Measurements from ENCODE around the gene GLG1. TPM values are rescaled to one million over a fixed set of nuclear protein-coding genes. Genes with fewer than 3 reads are reported as not detected.
A peak's percentile ranks its signal among the peaks of the same experiment; 100 is the strongest.

Gene GLG1
- total and polyA plus RNA-seq, 2 donors (not counting 3 experiments of a cell fraction or from before 2014, with no cell fraction given) = 86.3 to 165 TPM

GRCh38 chr16:74617206-74617788 is 10.4 kb upstream of the GLG1 start:
- Histone ChIP-seq H3K4me3 (replicated peaks in 1 of 3; ENCODE audit: insufficient read depth in 1 of 3, low read depth in 1 of 3, low read length in 3 of 3) (no peak overlapping the region), H3K36me3 (ENCODE audit: control insufficient read depth in 2 of 2, extremely low read depth in 1 of 2, insufficient read depth in 2 of 2, low read length in 2 of 2) (peaks cover 0 to 3% of the 10 kb centered on the region in 2 experiments), H3K4me1 (ENCODE audit: control insufficient read depth, extremely low read depth, insufficient read depth, low read length) (no peaks in the 10 kb centered on the region), H3K9ac (replicated peaks; ENCODE audit: extremely low read depth, insufficient read depth, low read length) (no peak overlapping the region), H4K20me1 (replicated peaks; ENCODE audit: control insufficient read depth, extremely low read depth, insufficient read depth, low read length) (no peaks in the 10 kb centered on the region), H3K27me3 (ENCODE audit: control insufficient read depth in 2 of 2, insufficient read depth in 2 of 2, low read length in 2 of 2) (no peaks in the 10 kb centered on the region), H3K9me1 (replicated peaks; ENCODE audit: control insufficient read depth, extremely low read depth, insufficient read depth, low read length) (no peaks in the 10 kb centered on the region), H3K79me2 (ENCODE audit: control insufficient read depth, insufficient read depth, low read length) (no peaks in the 10 kb centered on the region), H3K9me3 (replicated peaks; ENCODE audit: control insufficient read depth, insufficient read depth, low read length) (no peaks in the 10 kb centered on the region), H3K4me2 (ENCODE audit: insufficient read depth, low read length) (no peak overlapping the region), H2AFZ (ENCODE audit: low read depth, low read length) (no peak overlapping the region), H3K27ac (ENCODE audit: insufficient read depth, low read depth, low read length) (no peak overlapping the region)
- peak; percentile 48 for DNase-seq (ENCODE audit: low read depth, low spot score)
- intact Hi-C loops (cut with micrococcal nuclease) = no loop called here
- TF ChIP-seq POLR2A (IDR thresholded peaks at IDR 0.05; ENCODE audit: low read depth, low read length) (no peak), POLR2AphosphoS5 (IDR thresholded peaks at IDR 0.05; ENCODE audit: insufficient read depth, low read depth, low read length) (no peak), MYC (IDR thresholded peaks at IDR 0.05; ENCODE audit: low read depth, low read length) (no peak), GATA2 (IDR thresholded peaks at IDR 0.05; ENCODE audit: insufficient read depth, insufficient read length, low read depth, low read length) (no peak), CTCF (IDR thresholded peaks at IDR 0.05; ENCODE audit: extremely low read depth in 1 of 2, insufficient read depth in 1 of 2, low read depth in 1 of 2, low read length in 2 of 2) (no peak), MAX (IDR thresholded peaks at IDR 0.05; ENCODE audit: insufficient read depth, insufficient read length) (no peak), EZH2 (IDR thresholded peaks at IDR 0.05; ENCODE audit: borderline replicate concordance, low read depth, low read length, severe bottlenecking) (no peak), JUN (IDR thresholded peaks at IDR 0.05; ENCODE audit: borderline replicate concordance, insufficient read depth, insufficient read length, low read depth) (no peak)
- dilution Hi-C loops (cut with MboI; ENCODE audit: extremely low pct_ligation_motif_present, low sequenced_read_pairs) = no loop called here
- CTCF ChIA-PET = interaction anchor here (1.1 kb wide), 1 partner anchor 34 kb away, joined by 3 read pairs; no protein-coding TSS in a partner anchor
- no peak for FAIRE-seq
- POLR2A ChIA-PET = interaction anchor here (0.7 to 1.2 kb wide), 2 partner anchors 10 to 179 kb away, joined by 3 to 5 read pairs; partner anchors contain the start of gene GLG1
- BruUV-seq (replicated peaks) = no TSS peak

All from endothelial cell of umbilical vein (primary cell).